HepG2 (cell line): ENCODE results near the gene HNRNPM. TPM values are rescaled to one million over a fixed set of nuclear protein-coding genes. Genes with fewer than 3 reads are reported as not detected.

Experiments used
- ATF2 ChIP-seq: sonication (generic); formaldehyde crosslinking; IDR thresholded peaks from 2 replicates; pipeline ENCODE4 v1.4.0; 2020; ENCODE audit warnings: missing genetic modification reagents
- CBX5 ChIP-seq: sonication (generic); formaldehyde crosslinking; IDR thresholded peaks from 2 replicates; pipeline ENCODE4 v1.4.0; 2020; ENCODE audit warnings: missing genetic modification reagents, borderline replicate concordance
- CENPX ChIP-seq: sonication (generic); formaldehyde crosslinking; IDR thresholded peaks from 2 replicates; pipeline ENCODE4 v1.9.0; 2021; ENCODE audit warnings: mild to moderate bottlenecking, missing genetic modification reagents, moderate library complexity
- FOXA1 ChIP-seq, 2 experiments: fragments of 450-650 bp in 1 of 2; sonication (generic) in 1 of 2; formaldehyde crosslinking in 1 of 2; IDR thresholded peaks; 2 replicates each; pipeline versions ENCODE4 v1.4.0 to v1.6.1; 2016 to 2020; ENCODE audit warnings: missing genetic modification reagents in 1 of 2
- GFI1 ChIP-seq: sonication (generic); formaldehyde crosslinking; IDR thresholded peaks from 2 replicates; pipeline ENCODE4 v1.5.0; 2020; ENCODE audit warnings: missing genetic modification reagents, mild to moderate bottlenecking, borderline replicate concordance
- HCFC1 ChIP-seq: fragments of 150-350 bp; IDR thresholded peaks from 2 replicates; pipeline ENCODE4 v1.6.1; 2014; ENCODE audit warnings: low read depth, low read length
- NFE2 ChIP-seq: sonication (generic); formaldehyde crosslinking; IDR thresholded peaks from 2 replicates; pipeline ENCODE4 v1.4.0; 2020; ENCODE audit warnings: missing genetic modification reagents
- NFYC ChIP-seq: IDR thresholded peaks from 2 replicates; pipeline ENCODE4 v1.6.1; 2016; ENCODE audit warnings: missing genetic modification reagents, missing compliant biosample characterization
- PLRG1 ChIP-seq: fragments of 450-650 bp; conservative IDR thresholded peaks from 2 replicates; pipeline ENCODE4 v1.6.1; 2016
- POLR2G ChIP-seq: fragments of 200-400 bp; formaldehyde crosslinking; IDR thresholded peaks from 2 replicates; pipeline ENCODE4 v1.6.1; 2018; ENCODE audit warnings: mild to moderate bottlenecking, low read depth, low read length, moderate library complexity
- SRSF9 ChIP-seq: fragments of 200-400 bp; formaldehyde crosslinking; IDR thresholded peaks from 2 replicates; pipeline ENCODE4 v1.6.1; 2018; ENCODE audit warnings: borderline replicate concordance, mild to moderate bottlenecking, low read depth, low read length; ENCODE audit not compliant: insufficient read depth, poor library complexity, severe bottlenecking
- ZNF121 ChIP-seq: sonication (generic); formaldehyde crosslinking; IDR thresholded peaks from 2 replicates; pipeline ENCODE4 v1.5.0; 2020; ENCODE audit warnings: mild to moderate bottlenecking, missing genetic modification reagents
- ZNF253 ChIP-seq: sonication (generic); formaldehyde crosslinking; IDR thresholded peaks from 2 replicates; pipeline ENCODE4 v1.8.0; 2022; ENCODE audit warnings: mild to moderate bottlenecking, missing genetic modification reagents, borderline replicate concordance
- ZNF256 ChIP-seq: sonication (generic); formaldehyde crosslinking; conservative IDR thresholded peaks from 2 replicates; pipeline ENCODE4 v1.4.0; 2020; ENCODE audit warnings: missing genetic modification reagents
- ZNF337 ChIP-seq: sonication (generic); formaldehyde crosslinking; IDR thresholded peaks from 2 replicates; pipeline ENCODE4 v1.5.1; 2020; ENCODE audit warnings: missing genetic modification reagents, low read depth, mild to moderate bottlenecking, borderline replicate concordance
- ZNF432 ChIP-seq: sonication (generic); formaldehyde crosslinking; IDR thresholded peaks from 2 replicates; pipeline ENCODE4 v1.5.0; 2020; ENCODE audit warnings: missing genetic modification reagents, mild to moderate bottlenecking, borderline replicate concordance
- ZNF550 ChIP-seq: sonication (generic); formaldehyde crosslinking; IDR thresholded peaks from 2 replicates; pipeline ENCODE4 v1.4.0; 2020; ENCODE audit warnings: mild to moderate bottlenecking, missing genetic modification reagents, borderline replicate concordance
- ZNF775 ChIP-seq: sonication (generic); formaldehyde crosslinking; IDR thresholded peaks from 2 replicates; pipeline ENCODE4 v1.4.0; 2020; ENCODE audit warnings: missing genetic modification reagents, mild to moderate bottlenecking, moderate library complexity, borderline replicate concordance
- ZSCAN25 ChIP-seq: sonication (generic); formaldehyde crosslinking; IDR thresholded peaks from 2 replicates; pipeline ENCODE4 v1.8.0; 2022; ENCODE audit warnings: mild to moderate bottlenecking, missing genetic modification reagents
- ZSCAN29 ChIP-seq: sonication (generic); formaldehyde crosslinking; conservative IDR thresholded peaks from 2 replicates; pipeline ENCODE4 v1.4.0; 2020; ENCODE audit warnings: mild to moderate bottlenecking, missing genetic modification reagents
- ZSCAN30 ChIP-seq: sonication (generic); formaldehyde crosslinking; IDR thresholded peaks from 2 replicates; pipeline ENCODE4 v1.5.0; 2020; ENCODE audit warnings: mild to moderate bottlenecking, missing genetic modification reagents
- polyA plus RNA-seq, 8 experiments: library from polyadenylated mRNA; depleted of rRNA in 3 of 8; stranded (reverse) in 7 of 8; unstranded in 1 of 8; fragments of >200 nt; fragmentation: Illumina TruSeq in 4 of 8; extraction: Trizol in 4 of 8; gene quantifications; 2 replicates each; pipeline versions ENCODE4 v1.2.1 to v1.2.3, GENCODE V29; 2011 to 2016; ENCODE audit warnings: low read depth in 4 of 8, missing spikeins in 1 of 8, mixed read lengths in 1 of 8; ENCODE audit not compliant: insufficient read depth in 1 of 8
- total RNA-seq, 5 experiments: library from RNA; depleted of rRNA; stranded (reverse); fragments of >200 nt; fragmentation: Illumina TruSeq; extraction: Trizol; gene quantifications; 2 replicates each; pipeline ENCODE4 v1.2.3, GENCODE V29; 2016; ENCODE audit warnings: low read depth in 1 of 5
- TF ChIP-seq, protein P1 (sequence below): sonication (generic); formaldehyde crosslinking; IDR thresholded peaks from 2 replicates; pipeline ENCODE4 v1.8.1; 2023; ENCODE audit warnings: mild to moderate bottlenecking, inconsistent platforms, moderate library complexity, missing genetic modification reagents, borderline replicate concordance
- TF ChIP-seq, protein P2 (sequence below): sonication (generic); formaldehyde crosslinking; IDR thresholded peaks from 2 replicates; pipeline ENCODE4 v1.5.1; 2020; ENCODE audit warnings: missing genetic modification reagents, mild to moderate bottlenecking, borderline replicate concordance
- TF ChIP-seq, protein P3 (sequence below): IDR thresholded peaks from 2 replicates; pipeline ENCODE4 v1.6.1; 2018; ENCODE audit warnings: missing genetic modification reagents, mild to moderate bottlenecking, missing compliant biosample characterization

Gene HNRNPM
- total and polyA plus RNA-seq, 2 of the 13 experiments (the other 11 are each of a cell fraction or from before 2014, with no cell fraction given) = 56.7 to 102 TPM

DNA sequence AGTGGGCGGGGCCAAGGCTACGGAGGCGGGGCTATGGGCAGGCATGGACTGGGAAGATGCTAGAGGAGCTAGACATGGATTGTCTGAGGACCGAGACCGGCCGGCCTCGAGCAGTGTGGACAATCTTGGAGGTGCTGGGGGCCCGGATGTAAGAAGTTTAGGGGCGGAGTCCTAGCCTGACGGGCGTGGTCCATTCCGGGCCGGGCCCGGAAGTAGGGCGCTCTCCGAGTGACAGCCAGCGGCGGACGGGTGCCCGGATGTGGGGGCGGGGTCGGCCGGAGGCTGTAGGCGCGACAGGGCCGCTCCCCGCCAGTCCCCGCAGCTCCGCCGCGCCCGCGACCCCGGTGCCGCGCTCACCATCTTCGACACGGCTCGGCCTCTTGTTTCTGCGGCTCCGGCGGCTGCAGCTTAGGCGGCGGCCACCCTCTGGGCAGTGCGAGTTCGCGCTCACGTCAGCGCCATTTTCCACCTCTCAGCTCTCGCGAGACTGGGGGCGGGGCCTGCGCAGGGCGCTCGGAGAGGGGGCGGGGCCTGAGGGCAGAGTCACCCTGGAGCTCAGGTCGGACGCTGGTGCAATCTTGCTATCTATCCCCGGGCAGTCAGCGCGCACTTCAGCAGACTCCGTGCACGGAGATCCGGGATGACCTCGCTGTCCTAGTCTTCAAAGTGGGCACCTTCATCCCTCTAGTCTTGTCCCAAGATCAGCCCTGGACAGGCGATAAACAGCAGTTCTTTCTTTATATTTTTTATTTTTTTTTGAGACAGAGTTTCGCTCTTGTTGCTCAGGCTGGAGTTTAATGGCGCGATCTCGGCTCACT, 69.1 kb downstream of the HNRNPM start, which contains the start of gene ZNF414 (continued):
- TF ChIP-seq, protein P1, sequence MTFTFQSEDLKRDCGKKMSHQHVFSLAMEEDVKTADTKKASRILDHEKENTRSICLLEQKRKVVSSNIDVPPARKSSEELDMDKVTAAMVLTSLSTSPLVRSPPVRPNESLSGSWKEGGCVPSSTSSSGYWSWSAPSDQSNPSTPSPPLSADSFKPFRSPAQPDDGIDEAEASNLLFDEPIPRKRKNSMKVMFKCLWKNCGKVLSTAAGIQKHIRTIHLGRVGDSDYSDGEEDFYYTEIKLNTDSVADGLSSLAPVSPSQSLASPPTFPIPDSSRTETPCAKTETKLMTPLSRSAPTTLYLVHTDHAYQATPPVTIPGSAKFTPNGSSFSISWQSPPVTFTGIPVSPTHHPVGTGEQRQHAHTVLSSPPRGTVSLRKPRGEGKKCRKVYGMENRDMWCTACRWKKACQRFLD (CRISPR knock-in tag) = no peak
- TF ChIP-seq FOXA1 (IDR thresholded peaks at IDR 0.05) (no peak), FOXA1 (CRISPR knock-in tag; IDR thresholded peaks at IDR 0.05) (no peak), NFE2 (CRISPR knock-in tag) (no peak), ZSCAN30 (CRISPR knock-in tag) (no peak), ZNF432 (CRISPR knock-in tag) (no peak), ZSCAN25 (peak; percentile 38; the same call in 1 of the 2 replicates), ZNF253 (no peak), ZSCAN29 (no peak), GFI1 (CRISPR knock-in tag) (no peak; the same call in 1 of the 2 replicates), ZNF775 (CRISPR knock-in tag) (no peak), PLRG1 (no peak), SRSF9 (no peak), ZNF121 (no peak), ATF2 (CRISPR knock-in tag) (no peak; the same call in 1 of the 2 replicates), CBX5 (CRISPR knock-in tag) (0 out of 2 replicates have a peak, but pooled peaks have one; percentile 40), NFYC (CRISPR knock-in tag) (no peak), POLR2G (peak; percentile 88), HCFC1 (peak; percentile 50), CENPX (no peak), ZNF337 (no peak), ZNF256 (CRISPR knock-in tag) (no peak), ZNF550 (CRISPR knock-in tag) (no peak)
- TF ChIP-seq, protein P2, sequence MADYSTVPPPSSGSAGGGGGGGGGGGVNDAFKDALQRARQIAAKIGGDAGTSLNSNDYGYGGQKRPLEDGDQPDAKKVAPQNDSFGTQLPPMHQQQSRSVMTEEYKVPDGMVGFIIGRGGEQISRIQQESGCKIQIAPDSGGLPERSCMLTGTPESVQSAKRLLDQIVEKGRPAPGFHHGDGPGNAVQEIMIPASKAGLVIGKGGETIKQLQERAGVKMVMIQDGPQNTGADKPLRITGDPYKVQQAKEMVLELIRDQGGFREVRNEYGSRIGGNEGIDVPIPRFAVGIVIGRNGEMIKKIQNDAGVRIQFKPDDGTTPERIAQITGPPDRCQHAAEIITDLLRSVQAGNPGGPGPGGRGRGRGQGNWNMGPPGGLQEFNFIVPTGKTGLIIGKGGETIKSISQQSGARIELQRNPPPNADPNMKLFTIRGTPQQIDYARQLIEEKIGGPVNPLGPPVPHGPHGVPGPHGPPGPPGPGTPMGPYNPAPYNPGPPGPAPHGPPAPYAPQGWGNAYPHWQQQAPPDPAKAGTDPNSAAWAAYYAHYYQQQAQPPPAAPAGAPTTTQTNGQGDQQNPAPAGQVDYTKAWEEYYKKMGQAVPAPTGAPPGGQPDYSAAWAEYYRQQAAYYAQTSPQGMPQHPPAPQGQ (CRISPR knock-in tag) = no peak
- TF ChIP-seq, protein P3, sequence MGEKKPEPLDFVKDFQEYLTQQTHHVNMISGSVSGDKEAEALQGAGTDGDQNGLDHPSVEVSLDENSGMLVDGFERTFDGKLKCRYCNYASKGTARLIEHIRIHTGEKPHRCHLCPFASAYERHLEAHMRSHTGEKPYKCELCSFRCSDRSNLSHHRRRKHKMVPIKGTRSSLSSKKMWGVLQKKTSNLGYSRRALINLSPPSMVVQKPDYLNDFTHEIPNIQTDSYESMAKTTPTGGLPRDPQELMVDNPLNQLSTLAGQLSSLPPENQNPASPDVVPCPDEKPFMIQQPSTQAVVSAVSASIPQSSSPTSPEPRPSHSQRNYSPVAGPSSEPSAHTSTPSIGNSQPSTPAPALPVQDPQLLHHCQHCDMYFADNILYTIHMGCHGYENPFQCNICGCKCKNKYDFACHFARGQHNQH (CRISPR knock-in tag) = no peak
